Stimulated activated CD4-positive, alpha-beta T cell treated with anti-CD3 and anti-CD28 coated beads, Interleukin-12 subunit alpha, Interleukin-12 subunit beta, amount 100 ng/mL, for 48 hours (primary cell): ENCODE measurements around the gene DMAP1.
A peak's percentile ranks its signal among the peaks of the same experiment; 100 is the strongest.

Source experiments
- DNase-seq, 3 donors: peaks; one replicate each; pipeline ENCODE4 v3.0.0-alpha.2; 2020; ENCODE audit warnings: low read depth in 2 of 3, low spot score in 1 of 3

Gene DMAP1

DNA sequence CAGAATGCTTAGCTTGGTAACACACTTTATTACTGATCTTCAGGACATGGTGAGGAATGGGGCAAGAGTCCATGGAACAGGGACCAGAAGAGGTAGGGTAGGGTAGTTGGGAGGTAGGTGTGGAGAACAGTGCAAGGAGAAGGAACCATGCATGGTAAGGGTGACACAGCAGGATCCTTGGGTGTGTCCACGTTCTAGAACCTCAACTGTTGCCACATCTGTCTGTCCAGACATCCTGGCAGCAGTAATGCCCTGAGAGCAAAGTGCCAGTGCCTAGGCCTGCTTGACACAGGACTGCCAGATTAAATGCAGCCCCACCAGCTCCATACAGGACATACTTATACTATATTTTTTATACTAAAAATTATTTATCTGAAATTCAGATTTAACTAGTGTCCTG lies 13.9 kb downstream of the DMAP1 start:
- DNase-seq, result no peak

DNA sequence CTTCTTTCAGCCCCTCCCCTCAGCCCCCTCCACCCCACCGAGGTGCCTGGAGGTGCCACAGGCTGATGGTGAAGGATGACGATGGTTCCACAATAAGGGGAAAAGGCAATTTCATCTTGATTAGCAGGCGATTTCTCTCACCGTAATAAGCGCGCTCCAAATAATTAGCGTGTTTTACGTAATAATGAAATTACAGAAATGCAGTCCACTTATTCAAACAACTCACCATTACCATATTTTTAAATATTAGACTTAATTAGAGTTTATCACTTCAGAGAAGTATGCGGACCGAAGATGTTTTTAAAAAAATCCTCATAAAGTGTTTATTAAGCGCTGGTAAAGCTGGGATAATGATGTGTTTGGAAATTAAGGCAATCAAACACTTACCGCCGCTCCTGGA lies 14.9 kb downstream of the DMAP1 start:
- DNase-seq, result no peak

DNA sequence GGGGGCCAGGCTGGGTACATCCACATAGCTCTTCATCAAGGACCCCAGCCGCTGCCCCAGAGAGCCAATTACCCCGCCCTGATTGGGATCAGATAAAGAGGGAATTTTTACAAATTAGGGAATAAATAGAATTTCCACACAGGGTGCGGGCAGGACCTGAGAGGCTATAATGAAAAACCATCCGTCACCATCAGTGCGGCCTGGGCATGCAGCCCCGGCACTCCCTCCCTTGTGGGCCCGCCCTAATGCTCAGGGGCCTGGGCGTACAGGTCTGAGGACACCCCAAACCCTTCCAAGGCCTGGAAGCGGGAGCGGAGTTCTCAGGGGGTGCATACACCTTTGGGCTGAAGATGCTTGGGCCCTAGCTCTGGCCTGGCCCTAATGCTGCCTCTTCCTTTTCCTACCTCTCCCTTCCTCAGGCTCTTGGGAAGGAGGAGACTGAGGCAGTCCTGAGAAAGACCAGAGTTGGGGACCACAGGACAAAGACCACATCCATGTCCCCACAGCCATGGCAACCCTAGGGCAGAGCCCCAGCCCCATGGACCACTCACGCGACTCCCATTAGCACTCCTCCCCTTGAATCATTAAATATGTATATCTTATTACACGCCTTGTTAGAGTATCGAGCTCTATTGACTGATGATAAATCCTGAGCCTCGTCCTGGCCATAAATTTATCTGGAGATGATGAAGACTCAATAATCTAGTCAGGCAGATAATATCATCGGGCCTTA lies 16.3 kb downstream of the DMAP1 start:
- no peak for DNase-seq

- no peak for DNase-seq
These were observed 17.5 kb downstream of the DMAP1 start for GRCh38 chr1:44230796-44231195.

GRCh38 chr1:44233593-44233992 lies 20.3 kb downstream of the DMAP1 start:
- no peak for DNase-seq

GRCh38 chr1:44235808-44236207 lies 22.5 kb downstream of the DMAP1 start:
- DNase-seq, result no peak

DNA sequence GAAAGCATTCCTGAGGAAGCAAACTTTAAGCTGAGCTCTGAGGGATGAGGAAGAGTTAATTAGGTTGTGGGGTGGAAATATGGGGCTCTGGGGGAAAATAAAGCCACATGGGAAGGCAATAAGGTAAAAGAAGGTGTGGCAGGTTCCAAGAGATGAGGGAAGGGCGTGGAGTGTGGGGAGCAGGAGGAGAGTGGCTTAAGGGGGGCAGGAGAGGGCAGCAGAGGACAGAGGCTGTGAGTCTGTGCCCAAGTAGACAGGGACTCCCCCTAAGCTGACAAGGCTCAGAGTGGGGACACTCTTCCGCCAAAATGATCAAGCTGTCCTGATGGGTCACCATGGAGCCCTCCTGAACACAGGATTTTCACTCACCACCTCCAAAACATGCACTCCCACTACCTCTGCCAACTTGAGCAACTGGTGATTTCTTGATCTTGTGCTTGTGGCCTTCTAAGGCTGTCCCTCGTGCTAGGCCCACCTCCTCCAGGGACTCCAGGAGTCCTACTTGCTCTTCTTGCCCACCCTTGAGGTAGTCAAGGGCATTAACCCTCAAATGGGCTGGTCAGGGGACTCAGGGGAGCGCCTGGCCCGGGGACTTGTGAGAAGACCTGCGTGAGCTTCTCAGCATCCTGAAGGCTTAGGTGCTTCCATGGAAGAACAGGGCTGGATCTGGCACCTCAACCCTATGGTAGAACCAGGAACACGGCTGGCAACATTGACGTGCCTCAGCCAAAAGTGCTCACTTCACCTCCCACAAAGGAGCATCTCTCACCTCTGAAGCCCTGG lies 23.4 kb downstream of the DMAP1 start:
- no peak for DNase-seq

- DNase-seq, result peak; percentile 13 to 28 (median 25)
These were observed 24.6 kb downstream of the DMAP1 start for GRCh38 chr1:44237721-44238457.

GRCh38 chr1:44238660-44239059 lies 25.4 kb downstream of the DMAP1 start:
- DNase-seq, result no peak

GRCh38 chr1:44239331-44239960 lies 26.2 kb downstream of the DMAP1 start:
- DNase-seq, result no peak

- DNase-seq, result no peak
These were observed 26.7 kb downstream of the DMAP1 start for GRCh38 chr1:44239961-44240371.

GRCh38 chr1:44240802-44241671 lies 27.8 kb downstream of the DMAP1 start:
- no peak for DNase-seq

- DNase-seq, result no peak
These were observed 29.5 kb downstream of the DMAP1 start for GRCh38 chr1:44242746-44243145.

- no peak for DNase-seq
These were observed 30.7 kb downstream of the DMAP1 start for GRCh38 chr1:44243782-44244495.

DNA sequence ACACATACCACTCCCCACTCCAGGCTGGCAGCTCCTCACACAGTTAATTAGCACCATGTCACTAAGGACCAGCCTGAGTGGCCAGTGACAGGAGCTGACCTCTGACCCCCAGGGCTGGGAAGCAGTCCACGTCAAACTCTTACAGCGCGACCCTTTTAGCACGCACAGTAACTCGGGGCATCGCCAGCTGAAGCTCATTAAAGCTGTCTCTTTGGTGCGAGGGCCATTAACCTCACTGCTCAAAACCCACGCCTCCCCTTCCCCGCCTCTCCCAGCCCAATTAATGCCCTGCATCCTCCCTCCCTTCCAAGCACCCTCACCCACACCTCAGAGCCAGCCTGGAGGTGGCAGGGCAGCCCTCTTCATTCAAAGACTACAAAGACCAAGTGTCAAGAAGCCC lies 31.7 kb downstream of the DMAP1 start:
- no peak for DNase-seq

GRCh38 chr1:44246806-44247205 lies 33.5 kb downstream of the DMAP1 start:
- DNase-seq, result no peak

- DNase-seq, result no peak
These were observed 36.3 kb downstream of the DMAP1 start for GRCh38 chr1:44249543-44249942.

DNA sequence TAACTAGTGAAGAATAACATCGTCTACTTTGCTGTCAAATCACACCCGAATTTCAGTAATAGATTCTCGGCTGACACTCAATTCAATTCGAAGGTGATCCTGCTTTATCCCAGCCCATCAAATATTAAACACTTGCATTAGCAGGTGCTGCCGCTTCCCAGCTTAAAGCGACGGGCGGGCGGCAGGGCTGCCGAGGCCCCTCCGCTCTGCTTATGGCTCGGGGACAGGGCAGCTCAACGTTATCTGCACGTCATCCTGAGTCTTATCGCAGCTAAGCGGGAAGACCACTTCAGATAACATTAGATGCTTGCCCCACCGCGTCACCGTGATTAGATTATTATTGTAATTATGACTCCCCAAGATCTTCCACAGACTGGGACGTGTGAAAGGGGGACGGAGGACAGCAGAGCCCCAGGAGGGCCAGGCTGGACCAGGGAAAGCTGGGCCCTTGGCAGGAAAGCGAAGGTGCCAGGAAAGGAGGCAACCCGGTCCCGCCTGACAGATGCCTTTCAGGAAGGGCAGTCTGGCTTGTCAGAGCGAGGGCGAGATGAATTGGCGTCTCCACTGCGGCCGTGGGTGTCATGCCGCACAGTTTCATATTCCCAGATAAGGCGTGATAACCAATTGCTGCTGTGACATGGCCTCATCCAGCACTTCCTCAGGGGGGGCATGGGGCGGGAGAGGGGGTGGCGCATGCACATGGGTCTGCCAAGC lies 37.0 kb downstream of the DMAP1 start:
- no peak for DNase-seq

DNA sequence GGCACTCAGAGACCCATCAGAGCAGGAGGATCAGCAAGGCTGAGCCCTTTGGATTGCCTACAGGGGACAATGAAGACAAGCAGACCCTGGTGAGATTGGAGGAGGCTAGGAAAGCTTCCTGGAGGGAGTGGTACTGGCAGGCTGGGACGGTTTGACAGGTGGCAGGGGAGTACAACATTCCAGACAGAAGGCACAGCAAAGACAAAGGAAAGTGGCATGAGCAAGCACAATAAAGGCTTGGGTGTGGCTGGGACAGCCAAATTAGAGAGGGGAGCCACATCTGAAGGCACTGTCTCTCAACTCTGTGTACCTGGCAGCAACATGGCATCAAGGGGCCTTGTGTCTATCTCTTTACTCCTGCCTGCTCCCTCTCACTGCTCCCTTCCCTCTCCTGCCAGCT lies 38.2 kb downstream of the DMAP1 start:
- DNase-seq, result no peak
